RWPE2 (cell line): Measurements from ENCODE around the gene MFAP5.

Experiments
- ATAC-seq: fragments of 200-7000 bp; cut with Tn5 transposase; 3 replicates; pipeline ENCODE4 v1.9.1; 2021; ENCODE audit warnings: low read depth
- DNase-seq: peaks from one replicate; pipeline ENCODE4 v3.0.0-alpha.2; 2020; ENCODE audit warnings: low spot score
- H3K27ac ChIP-seq: fragments of 450-650 bp; 2 replicates; pipeline ENCODE4 v1.5.1; 2017; ENCODE audit warnings: mild to moderate bottlenecking; ENCODE audit not compliant: poor library complexity, severe bottlenecking
- H3K27me3 ChIP-seq: fragments of 250-450 bp; sonication (Bioruptor Pico); 2 replicates; pipeline ENCODE4 v1.5.1; 2021; ENCODE audit warnings: mild to moderate bottlenecking, moderate library complexity; ENCODE audit not compliant: insufficient read depth, poor library complexity, severe bottlenecking
- H3K36me3 ChIP-seq: fragments of 250-450 bp; sonication (Bioruptor Pico); 2 replicates; pipeline ENCODE4 v1.5.1; 2020; ENCODE audit warnings: low read depth, mild to moderate bottlenecking, moderate library complexity
- H3K4me1 ChIP-seq: fragments of 250-450 bp; sonication (Bioruptor Pico); 2 replicates; pipeline ENCODE4 v1.5.1; 2021; ENCODE audit warnings: mild to moderate bottlenecking, moderate library complexity; ENCODE audit not compliant: insufficient read depth, poor library complexity, severe bottlenecking
- H3K4me3 ChIP-seq: fragments of 250-450 bp; sonication (Bioruptor Pico); 2 replicates; pipeline ENCODE4 v1.5.1; 2021; ENCODE audit warnings: mild to moderate bottlenecking, moderate library complexity; ENCODE audit not compliant: severe bottlenecking
- H3K9me3 ChIP-seq: fragments of 250-450 bp; sonication (Bioruptor Pico); 2 replicates; pipeline ENCODE4 v1.5.1; 2021; ENCODE audit warnings: mild to moderate bottlenecking, moderate library complexity; ENCODE audit not compliant: severe bottlenecking
- CTCF ChIP-seq: fragments of 450-650 bp; IDR thresholded peaks from one replicate; pipeline ENCODE4 v1.5.1; 2017; ENCODE audit warnings: mild to moderate bottlenecking, moderate library complexity; ENCODE audit not compliant: poor library complexity, severe bottlenecking

The MFAP5 gene

GRCh38 chr12:8685051-8685450 lies 22.4 kb upstream of the MFAP5 start:
- ATAC-seq = no peak
- H3K4me1 ChIP-seq = peaks cover 26% of the 10 kb centered on the region

DNA sequence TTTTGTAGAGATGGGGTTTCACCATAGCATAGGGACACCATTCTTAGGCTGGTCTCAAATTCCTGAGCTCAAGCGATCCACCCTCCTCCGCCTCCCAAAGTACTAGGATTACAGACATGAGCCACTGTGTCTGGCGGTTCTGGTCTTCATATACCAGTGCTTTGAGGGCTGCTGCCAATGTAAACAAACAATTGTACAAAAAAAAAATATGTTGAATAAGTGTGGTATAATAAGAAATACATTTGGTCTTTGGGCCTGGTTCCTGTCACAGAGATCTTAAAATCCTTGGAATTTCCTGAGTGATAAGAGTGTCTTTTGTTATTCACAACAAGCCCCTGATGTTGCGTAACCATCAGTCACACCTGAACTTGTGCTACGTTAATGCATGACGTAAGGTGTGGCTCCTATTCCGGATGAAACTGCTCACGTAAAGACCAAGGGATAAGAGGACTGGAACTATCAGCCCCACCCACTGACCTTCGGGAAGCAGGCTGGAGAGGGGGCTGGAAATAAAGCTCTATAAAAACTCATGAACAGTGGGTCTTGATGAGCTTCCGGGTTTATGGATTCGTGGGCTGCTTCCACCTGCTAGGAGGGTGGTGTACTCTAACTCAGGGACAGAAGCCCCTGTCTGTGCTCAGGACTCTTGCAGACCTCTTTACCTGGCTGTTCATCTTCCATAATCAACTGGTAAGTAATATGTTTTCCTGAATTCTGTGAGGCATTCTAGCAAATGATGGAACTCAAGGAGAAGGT lies 18.7 kb upstream of the MFAP5 start:
- Histone ChIP-seq H3K4me3 (peak overlapping the region; percentile 28), H3K9me3 (no peaks in the 10 kb centered on the region), H3K27me3 (no peaks in the 10 kb centered on the region), H3K27ac (peak overlapping the region; percentile 95), H3K4me1 (peaks cover 22% of the 10 kb centered on the region), H3K36me3 (no peaks in the 10 kb centered on the region)
- no peak for TF ChIP-seq CTCF
- DNase-seq (peak; percentile 60), ATAC-seq (peak; percentile 49)

More at GRCh38 chr12:8685051-8685450, 22.4 kb upstream of the MFAP5 start:
- no peaks in the 10 kb centered on the region for H3K27me3 ChIP-seq
- H3K4me3 ChIP-seq = no peak overlapping the region
- DNase-seq = no peak
- no peaks in the 10 kb centered on the region for H3K36me3 ChIP-seq
- H3K9me3 ChIP-seq = no peaks in the 10 kb centered on the region
- TF ChIP-seq CTCF = no peak
- H3K27ac ChIP-seq = no peak overlapping the region

DNA sequence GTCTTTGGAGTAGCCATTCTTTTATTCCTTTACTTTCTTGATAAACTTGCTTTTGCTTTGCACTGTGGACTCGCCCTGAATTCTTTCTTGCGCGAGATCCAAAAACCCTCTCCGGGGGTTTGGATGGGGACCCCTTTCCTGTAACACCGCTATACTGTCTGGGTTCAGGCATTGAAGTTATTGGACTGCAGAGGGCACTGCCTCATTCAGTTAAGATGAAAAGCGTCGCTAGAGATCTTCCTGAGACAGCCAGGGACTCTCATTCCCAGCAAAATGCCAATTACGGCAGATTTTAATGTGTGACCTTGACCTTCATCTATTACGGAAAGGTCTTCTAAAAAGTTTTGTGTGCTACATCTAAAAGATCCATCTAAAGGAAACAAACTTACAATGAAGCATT lies 17.9 kb upstream of the MFAP5 start:
- no peak for TF ChIP-seq CTCF
- Histone ChIP-seq H3K27ac (peak overlapping the region; percentile 95), H3K36me3 (no peaks in the 10 kb centered on the region), H3K4me3 (no peak overlapping the region), H3K4me1 (peaks cover 22% of the 10 kb centered on the region), H3K27me3 (no peaks in the 10 kb centered on the region), H3K9me3 (no peaks in the 10 kb centered on the region)
- ATAC-seq (no peak), DNase-seq (no peak)

DNA sequence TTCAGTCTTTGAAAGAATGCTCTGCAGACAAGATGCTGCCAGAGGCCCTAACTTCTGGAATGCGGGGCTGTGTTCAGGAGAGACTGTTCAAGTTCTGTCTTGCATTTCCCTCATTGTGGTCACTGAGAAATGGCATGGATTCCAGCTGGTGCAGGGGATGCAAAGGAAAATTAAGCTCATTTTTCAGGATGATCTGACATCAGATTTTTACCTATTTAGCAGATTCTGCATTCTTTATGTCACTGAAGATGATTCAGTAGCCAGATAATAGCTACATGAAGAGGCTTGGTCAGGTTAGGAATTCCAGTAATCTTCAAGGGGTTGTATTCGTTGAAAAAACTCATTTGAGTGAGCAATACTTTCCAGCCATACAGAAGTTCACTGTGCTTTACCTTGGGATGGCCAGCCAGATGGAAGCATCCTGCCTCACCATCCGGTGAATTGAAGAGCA lies 16.1 kb upstream of the MFAP5 start:
- DNase-seq (peak; percentile 71), ATAC-seq (peak; percentile 77)
- peak overlapping the region; percentile 95 for H3K27ac ChIP-seq
- no peaks in the 10 kb centered on the region for H3K27me3 ChIP-seq
- peaks cover 22% of the 10 kb centered on the region for H3K4me1 ChIP-seq
- no peaks in the 10 kb centered on the region for H3K36me3 ChIP-seq
- no peaks in the 10 kb centered on the region for H3K9me3 ChIP-seq
- TF ChIP-seq CTCF = no peak
- no peak overlapping the region for H3K4me3 ChIP-seq

DNA sequence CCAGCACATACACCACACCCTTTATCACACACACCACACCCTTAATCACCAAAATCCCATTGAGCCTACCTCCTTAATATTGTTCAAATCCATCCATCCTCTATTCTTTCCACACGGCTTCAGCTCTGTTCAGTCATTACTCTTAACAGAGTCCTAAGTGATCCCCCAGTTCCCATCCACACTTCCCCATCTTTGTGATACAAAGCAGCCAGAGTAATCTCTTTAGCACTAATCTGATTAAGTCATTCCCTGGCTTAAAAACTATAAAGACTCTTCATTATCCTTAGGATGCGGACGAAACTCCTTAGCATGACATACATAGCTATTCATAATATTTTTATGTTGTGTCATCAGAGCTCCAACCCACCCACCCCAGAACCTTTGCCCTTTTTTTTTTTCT lies 14.7 kb upstream of the MFAP5 start:
- DNase-seq (no peak), ATAC-seq (no peak)
- no peaks in the 10 kb centered on the region for H3K27me3 ChIP-seq
- H3K36me3 ChIP-seq = no peaks in the 10 kb centered on the region
- no peak for TF ChIP-seq CTCF
- H3K9me3 ChIP-seq = no peaks in the 10 kb centered on the region
- H3K4me1 ChIP-seq = peaks cover 22% of the 10 kb centered on the region
- H3K4me3 ChIP-seq = no peak overlapping the region
- peak overlapping the region; percentile 95 for H3K27ac ChIP-seq
